HG03442 (cell line): ENCODE data around the gene IL17REL.

Experiments used
- ATAC-seq: cut with Tn5 transposase; IDR thresholded peaks from one replicate; pipeline ENCODE4 v1.9.1; 2021; ENCODE audit warnings: mild to moderate bottlenecking, moderate library complexity; ENCODE audit not compliant: unreplicated experiment

The IL17REL gene

DNA sequence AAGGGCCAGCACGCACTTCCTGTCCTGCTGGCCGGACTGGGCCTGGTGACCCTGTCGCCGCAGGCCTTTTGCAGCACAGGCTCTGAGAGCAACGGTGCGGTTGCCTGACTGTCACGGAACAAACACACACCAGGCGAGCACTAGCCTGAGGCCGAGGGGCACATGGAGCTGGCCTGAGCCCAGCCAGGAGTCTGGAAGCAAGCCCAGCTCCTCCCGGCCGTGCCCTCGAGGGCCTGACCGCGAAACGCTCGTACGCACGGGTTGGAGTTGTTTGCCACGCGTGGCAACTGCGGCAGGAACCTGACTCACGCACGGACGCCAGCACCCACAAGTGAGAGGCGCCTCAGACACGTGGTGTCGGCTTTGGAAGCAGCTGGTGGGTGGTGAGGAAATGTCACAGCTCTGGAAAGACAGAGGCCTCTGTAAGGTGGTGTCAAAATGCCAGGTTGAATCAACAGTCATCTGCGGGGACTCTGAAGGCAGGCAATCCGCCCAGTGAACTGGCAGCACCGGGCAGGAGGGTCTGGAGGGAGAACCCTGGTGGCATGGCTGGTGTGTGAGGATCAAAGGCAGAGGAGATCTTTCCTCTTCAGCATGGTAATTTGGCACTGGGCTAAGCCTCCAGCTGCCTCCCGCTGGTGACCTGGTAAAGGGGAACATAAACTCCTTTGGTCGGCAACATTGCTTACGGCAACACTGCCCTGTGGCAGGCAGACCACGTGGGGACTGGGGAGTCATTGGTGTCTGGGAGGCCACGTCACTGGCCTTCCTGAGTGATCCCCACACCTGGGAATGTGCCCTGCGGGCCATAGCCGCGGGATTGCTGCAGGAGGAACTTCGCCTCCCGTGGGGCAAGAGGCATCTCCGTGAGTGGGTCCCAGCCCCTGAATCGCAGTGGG lies 15.3 kb upstream of the IL17REL start:
- no peak for ATAC-seq

DNA sequence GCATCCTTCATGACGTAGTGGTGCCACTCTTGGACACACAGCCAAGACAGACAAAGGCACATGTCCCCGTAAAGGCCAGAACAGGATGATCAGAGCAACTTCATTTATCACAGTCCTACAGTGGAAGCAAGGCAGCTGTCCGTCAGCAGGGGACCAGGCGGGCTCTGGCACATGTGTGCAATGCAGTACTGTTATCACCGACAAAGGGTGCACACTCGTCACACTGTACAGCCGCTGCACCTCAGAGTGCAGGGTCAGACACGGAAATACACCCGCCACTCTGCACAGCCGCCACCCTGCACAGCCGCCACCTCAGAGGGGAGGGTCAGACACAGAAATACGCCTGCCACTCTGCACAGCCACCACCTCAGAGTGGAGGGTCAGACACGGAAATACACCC lies 13.4 kb upstream of the IL17REL start:
- no peak for ATAC-seq

DNA sequence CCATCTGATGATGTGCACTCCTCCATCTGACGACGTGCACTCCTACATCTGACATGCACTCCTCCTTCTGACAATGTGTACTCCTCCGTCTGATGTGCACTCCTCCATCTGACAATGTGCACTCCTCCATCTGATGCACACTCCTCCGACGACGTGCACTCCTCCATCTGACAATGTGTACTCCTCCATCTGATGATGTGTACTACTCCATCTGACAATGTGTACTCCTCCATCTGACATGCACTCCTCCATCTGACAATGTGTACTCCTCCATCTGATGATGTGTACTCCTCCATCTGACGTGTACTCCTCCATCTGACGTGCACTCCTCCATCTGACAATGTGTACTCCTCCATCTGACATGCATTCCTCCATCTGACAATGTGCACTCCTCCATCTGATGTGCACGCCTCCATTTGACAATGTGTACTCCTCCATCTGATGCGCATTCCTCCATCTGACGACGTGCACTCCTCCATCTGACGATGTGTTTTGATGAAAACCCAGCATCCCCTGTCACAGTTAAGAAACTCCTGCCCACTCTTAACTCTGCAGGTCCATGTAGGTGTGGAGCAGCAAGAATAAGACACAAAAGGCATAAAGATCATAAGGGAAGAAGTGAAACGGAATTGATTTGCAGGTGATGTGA lies 9.7 kb upstream of the IL17REL start:
- ATAC-seq = no peak

DNA sequence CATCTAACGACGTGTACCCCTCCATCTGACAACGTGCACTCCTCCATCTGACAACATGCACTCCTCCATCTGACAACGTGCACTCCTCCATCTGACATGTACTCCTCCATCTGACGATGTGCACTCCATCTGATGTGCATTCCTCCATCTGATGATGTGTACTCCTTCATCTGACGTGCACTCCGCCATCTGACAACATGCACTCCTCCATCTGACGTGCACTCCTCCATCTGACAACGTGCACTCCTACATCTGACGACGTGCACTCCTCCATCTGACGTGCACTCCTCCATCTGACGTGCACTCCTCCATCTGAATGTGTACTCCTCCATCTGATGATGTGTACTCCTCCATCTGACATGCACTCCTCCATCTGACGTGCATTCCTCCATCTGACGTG lies 8.0 kb upstream of the IL17REL start:
- ATAC-seq = no peak

DNA sequence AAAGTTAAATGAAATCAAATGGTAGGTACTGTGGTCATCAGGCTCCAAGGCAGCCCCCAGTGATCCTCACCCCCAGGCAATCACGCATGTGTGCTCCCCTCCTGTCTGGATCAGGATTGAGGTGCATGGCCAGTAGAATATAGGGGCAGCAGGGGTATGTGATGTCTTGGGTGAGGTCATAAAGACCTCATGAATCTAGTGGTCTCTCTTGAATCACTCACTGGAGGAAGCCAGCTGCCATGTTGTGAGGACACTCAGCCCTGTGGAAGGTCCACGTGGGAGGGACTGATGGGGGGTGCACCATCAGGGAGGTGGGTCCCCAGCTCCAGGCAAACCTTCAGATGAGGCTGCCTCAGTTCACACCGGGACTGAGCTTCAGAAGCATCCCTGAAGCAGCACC lies 6.8 kb upstream of the IL17REL start:
- ATAC-seq = no peak

DNA sequence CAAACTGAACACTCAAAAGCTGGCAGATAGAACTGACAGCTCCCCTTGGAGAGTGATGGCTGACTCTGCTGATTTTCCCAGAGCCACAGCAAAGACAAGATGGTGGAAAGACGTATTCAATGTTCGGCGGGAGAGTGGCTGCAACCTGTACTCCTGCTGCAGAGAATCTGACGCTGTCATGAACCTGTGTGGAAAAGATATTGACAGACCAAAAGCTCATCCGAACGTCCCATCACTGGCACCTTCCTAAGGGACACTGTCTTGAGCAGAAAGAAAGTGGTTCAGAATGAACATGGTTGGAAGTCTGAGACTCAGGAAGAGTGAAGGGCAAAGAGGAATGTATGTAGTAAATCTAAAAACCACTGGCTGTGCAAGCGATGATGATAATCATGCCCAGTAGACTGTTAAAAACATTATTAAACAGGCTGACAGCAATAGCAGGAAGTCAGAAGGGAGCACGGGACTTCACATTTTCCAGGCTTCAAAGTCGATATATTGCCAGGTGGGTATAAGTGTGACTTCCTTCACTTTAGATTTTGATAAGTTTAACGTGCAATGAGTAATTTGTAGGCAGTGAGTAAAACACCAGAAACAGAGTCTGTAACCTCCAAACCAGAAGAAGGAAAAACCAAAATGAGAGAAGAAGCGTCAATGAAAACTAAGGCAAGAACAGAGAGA lies 6.2 kb upstream of the IL17REL start:
- ATAC-seq = no peak

GRCh38 chr22:50017701-50018224 lies 5.2 kb upstream of the IL17REL start:
- no peak for ATAC-seq

- ATAC-seq = no peak
Observed at GRCh38 chr22:50016988-50017700, 4.6 kb upstream of the IL17REL start.

GRCh38 chr22:50016308-50016987 lies 3.9 kb upstream of the IL17REL start:
- ATAC-seq = no peak

- no peak for ATAC-seq
Observed at GRCh38 chr22:50015451-50016307, 3.1 kb upstream of the IL17REL start.

DNA sequence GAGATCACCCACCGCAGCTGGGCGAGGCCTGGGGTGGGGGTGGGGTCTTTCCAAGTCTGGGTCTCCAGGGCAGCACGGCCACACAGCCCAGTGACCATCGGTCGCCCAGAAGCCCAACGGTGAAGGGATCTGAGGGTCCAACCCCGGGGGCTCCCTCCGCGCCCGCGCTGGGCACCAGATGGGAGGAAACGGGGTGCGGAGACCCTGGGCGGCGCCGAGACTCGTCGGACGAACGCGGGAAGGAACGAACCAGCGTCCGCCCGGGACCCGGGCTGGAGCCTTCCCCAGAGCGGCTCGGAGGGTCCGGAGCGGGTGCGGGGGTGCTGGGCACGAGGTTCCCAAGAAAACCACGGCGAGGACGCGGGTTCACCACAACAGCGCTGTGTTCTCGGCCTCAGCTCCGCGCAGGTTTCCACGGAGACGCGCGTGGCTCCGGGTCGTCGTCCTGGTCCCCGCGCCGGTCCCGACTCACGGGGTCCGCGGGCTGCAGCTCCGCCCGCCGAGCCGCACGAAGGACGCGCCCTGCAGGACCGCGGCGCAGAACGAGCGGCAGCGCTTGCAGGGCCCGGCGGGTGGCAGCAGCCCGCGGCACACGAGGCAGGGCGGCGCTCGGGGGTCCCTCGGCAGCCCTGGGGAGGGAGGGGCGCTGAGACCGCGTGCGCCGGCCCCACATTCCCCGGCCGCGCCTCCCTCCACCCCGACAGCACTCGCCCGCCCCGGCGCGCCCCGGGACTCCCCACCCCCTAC lies 2.3 kb upstream of the IL17REL start:
- no peak for ATAC-seq

DNA sequence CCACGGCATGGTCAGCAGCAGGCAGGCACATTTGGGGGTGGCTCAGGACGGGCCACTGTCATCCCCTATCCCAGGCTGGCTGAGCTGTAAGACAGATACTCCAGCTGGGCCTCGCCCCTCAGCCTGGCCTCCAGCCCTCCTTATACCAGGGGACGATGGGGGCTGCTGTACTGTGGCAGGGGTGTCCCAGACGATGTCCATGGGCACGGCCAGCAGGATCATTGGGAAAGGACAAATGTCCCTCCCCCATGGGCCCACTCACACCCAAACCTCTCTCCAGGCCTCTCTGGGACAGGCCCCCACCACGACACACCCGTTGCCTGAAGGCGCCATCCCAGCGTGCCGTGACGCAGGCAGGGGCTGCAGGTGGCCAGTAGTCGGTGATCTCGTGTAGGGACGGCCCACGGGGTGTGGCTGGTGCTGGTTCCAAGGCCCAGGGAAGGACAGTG lies 1.5 kb upstream of the IL17REL start:
- ATAC-seq = no peak

- ATAC-seq = no peak
Observed at GRCh38 chr22:50011447-50012210, 936 bp downstream of the IL17REL start.

DNA sequence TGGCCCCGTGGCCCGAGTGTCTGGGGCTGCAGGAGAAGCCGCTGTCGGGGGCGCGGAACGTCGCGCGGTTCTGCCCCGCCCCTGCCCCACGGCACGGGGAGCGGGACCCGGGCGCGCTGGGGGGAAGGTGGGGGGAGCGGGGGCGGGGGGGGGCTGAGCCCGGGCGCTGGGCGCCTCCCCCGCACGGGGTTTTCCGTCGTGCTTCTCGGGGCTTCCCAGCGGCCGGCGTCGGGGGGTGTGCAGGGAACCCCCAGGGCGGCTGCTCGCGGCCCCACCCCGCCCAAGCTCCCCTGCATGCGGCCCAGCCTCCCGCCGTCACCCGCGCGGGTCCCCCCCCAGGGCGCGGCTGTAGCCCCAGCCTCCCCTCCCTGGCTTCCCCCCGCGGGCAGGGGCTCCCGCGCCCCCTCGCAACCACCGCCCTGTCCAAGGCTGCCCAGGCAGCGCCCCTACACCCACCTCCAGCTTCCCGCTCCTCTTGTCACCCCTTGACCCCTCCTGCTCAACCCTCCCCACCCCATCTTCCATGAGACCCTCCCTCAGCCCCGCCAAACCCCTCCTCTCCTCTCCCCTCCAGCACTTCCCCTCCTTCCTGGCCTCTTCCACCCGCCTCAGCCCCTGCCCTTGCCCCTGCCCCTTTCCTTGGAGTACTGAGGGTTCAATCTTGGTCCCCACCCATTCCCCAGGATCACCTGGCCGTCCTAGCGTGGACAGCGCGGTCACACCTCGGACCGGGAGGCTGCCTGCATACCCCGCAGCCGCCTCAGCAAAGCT lies 1.7 kb downstream of the IL17REL start:
- no peak for ATAC-seq

GRCh38 chr22:50009765-50010675 lies 2.5 kb downstream of the IL17REL start:
- no peak for ATAC-seq

GRCh38 chr22:50009251-50009650 lies 3.3 kb downstream of the IL17REL start:
- ATAC-seq = no peak
